Dendritic cell treated with granulocyte-macrophage colony-stimulating factor and Interleukin-4, amounts not matched to agents 40 ng/mL and 50 ng/mL, for 4 days (primary cell): ENCODE measurements around the gene SMYD4.
A peak's percentile ranks its signal among the peaks of the same experiment; 100 is the strongest.
"Not testable (repeated sequence)": the region's sequence is repeated elsewhere in the genome, so short reads cannot be mapped to it uniquely, and the experiment has no call there.

Experiments
- H3K27ac Mint-ChIP-seq: one replicate; pipeline ENCODE4 v1.8.0; 2022; ENCODE audit warnings: mild to moderate bottlenecking, mixed read lengths
- H3K27me3 Mint-ChIP-seq: one replicate; pipeline ENCODE4 v1.8.0; 2022; ENCODE audit warnings: mild to moderate bottlenecking, mixed read lengths
- H3K36me3 Mint-ChIP-seq: one replicate; pipeline ENCODE4 v1.8.0; 2022; ENCODE audit warnings: low read depth, mixed read lengths
- H3K4me1 Mint-ChIP-seq: one replicate; pipeline ENCODE4 v1.8.0; 2022; ENCODE audit warnings: low read depth, mixed read lengths
- H3K4me3 Mint-ChIP-seq: one replicate; pipeline ENCODE4 v1.8.0; 2022; ENCODE audit warnings: mild to moderate bottlenecking, moderate library complexity, mixed read lengths
- H3K9me3 Mint-ChIP-seq: one replicate; pipeline ENCODE4 v1.8.0; 2022; ENCODE audit warnings: mixed read lengths
- intact Hi-C: fragments of 100-400 bp; cut with micrococcal nuclease; formaldehyde crosslinking; loops from one replicate; pipeline ENCODE4 v1.15.0; 2022

Gene SMYD4

DNA sequence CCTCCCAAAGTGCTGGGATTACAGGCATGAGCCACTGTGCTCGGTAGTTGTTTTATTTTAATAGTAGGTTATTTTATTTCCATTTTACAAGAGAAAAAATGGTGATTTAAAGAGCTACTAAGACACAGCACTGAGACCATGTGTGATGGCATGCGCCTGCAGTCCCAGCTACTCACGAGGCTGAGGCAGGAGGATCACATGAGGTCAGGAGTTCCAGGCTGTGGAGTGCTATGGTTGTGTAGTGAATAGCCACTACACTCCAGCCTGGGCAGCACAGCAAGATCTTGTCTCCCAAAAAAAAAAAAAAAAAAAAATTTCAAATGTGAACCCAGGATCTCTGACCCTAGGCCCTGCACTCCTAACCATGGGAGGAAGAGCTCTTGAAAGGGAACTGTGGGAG, 64.1 kb downstream of the SMYD4 start:
- intact Hi-C loops: no loop called here
- Mint-ChIP-seq H3K4me3 (no peak overlapping the region), H3K9me3 (no peaks in the 10 kb centered on the region), H3K36me3 (no peaks in the 10 kb centered on the region), H3K27ac (peak overlapping the region; percentile 97), H3K4me1 (peaks cover 58% of the 10 kb centered on the region), H3K27me3 (peaks cover 2% of the 10 kb centered on the region)

DNA sequence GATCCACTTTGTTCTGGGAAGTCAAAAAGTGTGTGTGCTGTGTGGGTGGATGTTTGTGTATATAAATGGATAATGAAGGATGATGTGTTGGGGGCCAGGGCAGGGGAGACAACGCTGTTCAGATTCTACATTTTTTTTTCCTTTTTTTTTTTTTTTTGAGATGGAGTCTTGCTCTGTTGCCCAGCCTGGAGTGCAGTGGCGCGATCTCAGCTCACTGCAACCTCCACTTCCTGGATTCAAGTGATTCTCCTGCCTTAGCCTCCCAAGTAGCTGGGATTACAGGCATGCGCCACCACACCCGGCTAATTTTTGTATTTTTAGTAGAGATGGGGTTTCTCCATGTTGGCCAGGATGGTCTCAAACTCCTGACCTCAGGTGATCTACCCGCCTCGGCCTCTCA, 65.0 kb downstream of the SMYD4 start:
- not testable (repeated sequence) for H3K36me3 Mint-ChIP-seq, H3K27me3 Mint-ChIP-seq, H3K9me3 Mint-ChIP-seq
- intact Hi-C loops: loop anchor here (5.0 kb wide), 1 partner anchor 37 kb away; no protein-coding TSS in a partner anchor
- H3K4me3 Mint-ChIP-seq: peak overlapping the region; percentile 46
- H3K4me1 Mint-ChIP-seq: peaks cover 57% of the 10 kb centered on the region
- H3K27ac Mint-ChIP-seq: peak overlapping the region; percentile 97

DNA sequence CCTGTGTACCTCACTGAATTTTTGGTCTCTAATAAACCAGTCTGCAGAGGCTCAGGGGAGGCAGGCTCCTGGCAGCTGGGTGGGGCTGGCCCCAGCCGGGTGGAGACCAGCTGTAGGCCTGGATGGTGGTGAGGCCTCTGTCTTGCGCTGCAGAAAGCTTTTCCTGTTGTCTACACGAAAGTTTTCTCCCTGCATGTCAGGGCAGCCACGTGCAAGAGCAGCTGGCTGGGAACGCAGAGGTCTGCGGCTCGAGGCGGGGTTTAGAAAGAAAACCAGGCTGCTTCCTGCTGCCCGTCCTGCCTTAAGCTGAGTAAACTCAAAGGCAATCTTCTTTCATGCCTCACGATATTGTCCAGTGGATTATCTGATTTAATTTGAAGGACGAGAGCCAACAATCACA, 65.4 kb downstream of the SMYD4 start:
- intact Hi-C loops: loop anchor here (5.0 kb wide), 1 partner anchor 37 kb away; no protein-coding TSS in a partner anchor

DNA sequence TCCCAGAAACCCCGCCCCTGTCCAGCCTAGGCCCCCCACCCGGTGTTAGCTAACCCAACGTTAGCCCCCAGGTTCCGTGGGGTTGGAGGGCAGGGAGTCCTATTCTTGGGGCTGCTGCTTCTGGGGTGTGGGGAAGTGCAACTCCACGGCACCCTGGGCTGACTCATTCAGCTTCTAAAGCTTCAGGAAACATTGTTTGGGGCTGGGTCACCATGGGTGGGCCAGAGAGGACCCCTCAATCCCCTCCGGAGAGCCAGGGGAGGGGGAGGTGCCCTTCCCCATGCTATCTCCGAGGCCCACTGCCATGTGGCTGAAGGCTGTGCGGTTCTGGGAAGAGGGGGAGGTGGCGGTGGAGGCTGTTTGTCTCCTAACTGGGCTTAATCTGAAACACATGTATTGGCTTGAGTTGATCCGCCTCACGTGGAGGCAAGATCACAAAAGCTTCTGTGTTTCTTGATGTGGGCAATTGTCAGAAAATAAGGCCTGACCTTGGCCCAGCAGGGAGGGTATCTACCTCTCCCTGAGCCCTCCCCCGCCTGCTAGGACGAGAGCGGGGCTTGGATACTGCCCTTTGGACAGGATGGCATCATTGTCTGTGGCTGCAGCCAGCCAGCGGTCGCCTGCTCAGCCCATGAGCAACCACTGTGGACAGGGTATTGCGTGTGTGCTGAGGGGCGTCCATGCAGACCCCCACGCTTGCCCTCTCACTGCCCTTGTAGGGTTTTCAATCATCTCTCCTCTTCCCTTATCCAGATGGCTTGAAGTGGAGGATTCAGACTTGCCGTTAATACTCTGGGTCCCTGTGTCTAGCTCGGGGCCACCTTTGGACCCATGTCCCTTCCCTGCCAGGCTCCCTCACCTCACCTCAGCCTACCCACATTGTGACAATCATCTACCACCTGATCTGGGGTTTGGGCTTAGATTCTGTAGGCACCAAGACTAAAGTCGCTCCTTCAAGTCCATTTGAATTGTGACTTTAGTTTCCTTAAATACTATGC, 66.5 kb downstream of the SMYD4 start:
- H3K27ac Mint-ChIP-seq: peak overlapping the region; percentile 97
- H3K9me3 Mint-ChIP-seq: no peaks in the 10 kb centered on the region
- H3K4me1 Mint-ChIP-seq: peaks cover 65% of the 10 kb centered on the region
- H3K27me3 Mint-ChIP-seq: peaks cover 2% of the 10 kb centered on the region
- no peaks in the 10 kb centered on the region for H3K36me3 Mint-ChIP-seq
- H3K4me3 Mint-ChIP-seq: peak overlapping the region; percentile 46
- intact Hi-C loops: loop anchor here (5.0 kb wide), 1 partner anchor 36 kb away; no protein-coding TSS in a partner anchor

More for the DNA sequence above, 65.4 kb downstream of the SMYD4 start:
- peak overlapping the region; percentile 46 for H3K4me3 Mint-ChIP-seq
- H3K9me3 Mint-ChIP-seq: no peaks in the 10 kb centered on the region
- peak overlapping the region; percentile 97 for H3K27ac Mint-ChIP-seq
- H3K4me1 Mint-ChIP-seq: peaks cover 55% of the 10 kb centered on the region
- H3K27me3 Mint-ChIP-seq: peaks cover 2% of the 10 kb centered on the region
- H3K36me3 Mint-ChIP-seq: no peaks in the 10 kb centered on the region

DNA sequence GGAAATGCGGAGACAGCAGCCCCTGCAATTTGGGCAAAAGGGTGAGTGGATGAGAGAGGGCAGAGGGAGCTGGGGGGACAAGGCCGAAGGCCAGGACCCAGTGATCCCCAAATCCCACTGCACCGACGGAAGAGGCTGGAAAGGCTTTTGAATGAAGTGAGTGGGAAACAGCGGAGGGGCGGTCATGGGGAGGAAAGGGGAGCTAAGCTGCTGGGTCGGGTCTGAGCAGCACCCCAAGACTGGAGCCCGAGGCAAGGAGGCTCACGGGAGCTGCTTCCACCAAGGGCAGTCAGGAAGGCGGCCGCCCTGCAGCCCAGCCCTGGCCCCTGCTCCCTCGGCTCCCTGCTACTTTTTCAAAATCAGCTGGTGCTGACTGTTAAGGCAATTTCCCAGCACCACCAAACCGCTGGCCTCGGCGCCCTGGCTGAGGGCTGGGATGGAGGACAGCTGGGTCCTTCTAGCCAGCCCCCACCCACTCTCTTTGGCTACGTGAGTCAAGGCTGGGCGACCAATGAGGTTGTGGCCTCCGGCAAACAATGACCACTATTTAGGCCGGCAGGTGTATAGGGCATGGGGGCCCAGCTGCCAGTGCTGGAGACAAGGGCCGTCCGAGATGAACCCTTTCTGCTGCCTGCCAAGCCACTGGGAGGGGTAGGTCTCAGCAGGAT, 67.3 kb downstream of the SMYD4 start:
- Mint-ChIP-seq H3K4me3 (peak overlapping the region; percentile 54), H3K9me3 (no peaks in the 10 kb centered on the region), H3K36me3 (no peaks in the 10 kb centered on the region), H3K27me3 (peaks cover 2% of the 10 kb centered on the region), H3K27ac (peak overlapping the region; percentile 97), H3K4me1 (peaks cover 69% of the 10 kb centered on the region)
- intact Hi-C loops: loop anchor here (5.0 kb wide), 1 partner anchor 35 kb away; no protein-coding TSS in a partner anchor

DNA sequence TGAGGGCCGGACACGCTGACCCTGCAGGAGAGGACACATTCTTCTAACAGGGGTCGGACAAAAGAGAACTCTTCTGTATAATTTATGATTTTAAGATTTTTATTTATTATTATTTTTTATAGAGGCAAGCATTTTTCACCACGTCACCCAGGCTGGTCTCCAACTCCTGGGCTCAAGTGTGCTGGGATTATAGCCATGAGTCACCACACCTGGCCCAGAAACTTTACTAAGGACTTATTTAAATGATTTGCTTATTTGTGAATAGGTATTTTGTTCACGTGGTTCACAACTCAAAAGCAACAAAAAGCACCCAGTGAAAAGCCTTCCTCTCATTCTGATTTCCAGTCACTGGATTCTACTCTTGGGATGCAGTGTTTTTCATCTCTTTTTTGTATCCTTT, 70.2 kb downstream of the SMYD4 start:
- H3K27me3 Mint-ChIP-seq: peaks cover 5% of the 10 kb centered on the region
- no peak overlapping the region for H3K4me3 Mint-ChIP-seq
- peak overlapping the region; percentile 85 for H3K27ac Mint-ChIP-seq
- peaks cover 88% of the 10 kb centered on the region for H3K4me1 Mint-ChIP-seq
- no peaks in the 10 kb centered on the region for H3K36me3 Mint-ChIP-seq
- H3K9me3 Mint-ChIP-seq: no peaks in the 10 kb centered on the region
- intact Hi-C loops: no loop called here

DNA sequence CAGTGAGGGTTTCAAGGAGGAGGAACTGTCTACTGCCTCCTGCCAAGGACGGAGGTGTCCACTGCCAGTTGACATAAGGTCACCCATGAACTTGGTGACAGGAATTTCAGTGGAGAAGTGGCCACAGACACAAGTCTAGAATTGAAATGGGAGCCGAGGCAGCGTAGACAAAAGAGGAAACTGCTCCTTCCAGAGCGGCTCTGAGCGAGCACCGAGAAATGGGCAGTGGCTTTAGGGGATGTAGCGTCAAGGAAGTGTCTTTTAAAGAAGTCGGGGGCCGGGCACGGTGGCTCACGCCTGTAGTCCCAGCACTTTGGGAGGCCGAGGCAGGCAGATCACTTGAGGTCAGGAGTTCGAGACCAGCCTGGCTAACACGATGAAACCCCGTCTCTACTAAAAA, 70.9 kb downstream of the SMYD4 start:
- Mint-ChIP-seq H3K27me3 (peaks cover 5% of the 10 kb centered on the region), H3K27ac (peak overlapping the region; percentile 85), H3K9me3 (no peaks in the 10 kb centered on the region)

DNA sequence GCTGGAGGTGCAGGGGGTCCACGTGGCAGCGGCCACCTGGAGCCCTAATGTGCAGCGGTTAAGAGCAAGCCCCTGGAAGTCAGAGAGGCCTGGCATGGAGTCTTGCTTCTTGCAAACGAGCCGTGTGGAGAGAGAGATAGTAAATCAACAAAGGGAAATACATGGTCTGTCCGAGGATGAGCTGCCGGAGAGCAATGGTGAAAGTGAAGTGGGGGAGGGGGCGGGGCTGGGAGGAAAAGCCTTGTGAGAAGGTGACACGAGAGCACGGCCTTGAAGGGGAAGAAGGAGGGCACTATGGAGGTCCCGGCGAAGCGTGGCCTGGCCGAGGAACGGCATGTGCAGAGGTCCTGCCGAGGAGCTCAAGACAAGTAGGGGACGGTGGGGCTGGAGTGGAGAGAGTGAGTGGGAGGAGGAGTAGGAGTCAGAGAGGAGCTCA, 73.9 kb downstream of the SMYD4 start:
- intact Hi-C loops: no loop called here
- Mint-ChIP-seq H3K36me3 (no peaks in the 10 kb centered on the region), H3K27me3 (peaks cover 3% of the 10 kb centered on the region), H3K4me1 (peaks cover 87% of the 10 kb centered on the region), H3K9me3 (no peaks in the 10 kb centered on the region), H3K4me3 (no peak overlapping the region), H3K27ac (peak overlapping the region; percentile 98)

More for the DNA sequence above, 70.9 kb downstream of the SMYD4 start:
- intact Hi-C loops: no loop called here
- Mint-ChIP-seq H3K4me3 (no peak overlapping the region), H3K4me1 (peaks cover 88% of the 10 kb centered on the region), H3K36me3 (no peaks in the 10 kb centered on the region)

DNA sequence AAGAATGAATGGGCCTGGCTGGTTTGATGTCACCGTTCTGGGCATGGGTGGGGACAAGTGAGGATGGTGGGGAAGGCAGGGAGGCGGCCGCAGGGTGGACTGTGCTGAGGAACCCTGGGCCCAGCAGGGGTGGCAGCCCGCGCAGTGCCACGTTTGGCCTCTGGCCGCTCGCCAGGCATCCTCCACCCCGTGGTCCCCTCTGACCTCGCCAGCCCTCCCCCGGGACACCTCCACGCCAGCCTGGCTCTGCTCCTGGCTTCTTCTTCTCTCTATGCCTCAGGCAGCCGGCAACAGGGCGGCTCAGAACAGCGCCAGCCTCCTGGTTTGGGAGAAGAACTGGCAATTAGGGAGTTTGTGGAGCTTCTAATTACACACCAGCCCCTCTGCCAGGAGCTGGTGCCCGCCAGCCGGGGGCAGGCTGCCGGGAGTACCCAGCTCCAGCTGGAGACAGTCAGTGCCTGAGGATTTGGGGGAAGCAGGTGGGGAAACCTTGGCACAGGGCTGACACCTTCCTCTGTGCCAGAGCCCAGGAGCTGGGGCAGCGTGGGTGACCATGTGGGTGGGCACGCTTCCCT, 74.4 kb downstream of the SMYD4 start:
- Mint-ChIP-seq H3K27me3 (peaks cover 3% of the 10 kb centered on the region), H3K4me1 (peaks cover 91% of the 10 kb centered on the region), H3K27ac (peak overlapping the region; percentile 98), H3K4me3 (no peak overlapping the region), H3K9me3 (no peaks in the 10 kb centered on the region), H3K36me3 (no peaks in the 10 kb centered on the region)
- intact Hi-C loops: no loop called here

DNA sequence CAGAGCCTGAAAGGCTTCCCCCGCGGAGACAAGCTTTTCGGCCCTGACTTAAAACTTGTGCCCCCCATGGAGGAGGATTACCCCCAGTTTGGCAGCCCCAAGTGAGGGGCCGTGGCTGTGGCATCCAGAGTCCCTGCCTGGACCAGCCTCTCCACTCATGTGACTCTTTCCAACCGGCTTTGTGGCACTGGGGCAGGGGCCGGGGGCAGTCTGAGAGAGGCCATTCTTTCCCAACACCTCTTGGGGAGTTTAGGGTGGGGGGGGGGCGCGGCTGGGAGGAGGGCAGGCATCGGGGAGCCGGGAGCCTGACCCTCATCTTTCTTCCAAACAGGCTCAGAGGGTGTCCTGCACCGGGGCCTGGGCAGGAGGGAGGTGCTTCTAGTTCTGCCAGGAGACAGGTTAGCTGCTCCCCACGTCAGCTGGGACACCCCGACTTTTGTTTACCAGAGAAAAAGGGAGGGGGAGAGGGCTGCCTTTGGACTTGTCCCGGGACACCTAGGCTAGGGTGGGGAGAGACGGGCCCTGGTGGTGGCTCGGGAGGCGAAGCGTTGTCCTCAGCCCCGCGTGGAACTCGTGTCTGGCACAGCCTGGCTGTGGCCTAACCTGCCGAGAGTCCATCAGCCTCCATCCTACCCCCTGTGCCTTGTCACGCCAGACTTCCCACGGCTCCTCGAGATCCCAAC, 75.1 kb downstream of the SMYD4 start:
- peak overlapping the region; percentile 55 for H3K4me3 Mint-ChIP-seq
- intact Hi-C loops: no loop called here
- H3K27me3 Mint-ChIP-seq: peaks cover 3% of the 10 kb centered on the region
- peaks cover 90% of the 10 kb centered on the region for H3K4me1 Mint-ChIP-seq
- H3K9me3 Mint-ChIP-seq: no peaks in the 10 kb centered on the region
- peak overlapping the region; percentile 98 for H3K27ac Mint-ChIP-seq
- H3K36me3 Mint-ChIP-seq: no peaks in the 10 kb centered on the region

DNA sequence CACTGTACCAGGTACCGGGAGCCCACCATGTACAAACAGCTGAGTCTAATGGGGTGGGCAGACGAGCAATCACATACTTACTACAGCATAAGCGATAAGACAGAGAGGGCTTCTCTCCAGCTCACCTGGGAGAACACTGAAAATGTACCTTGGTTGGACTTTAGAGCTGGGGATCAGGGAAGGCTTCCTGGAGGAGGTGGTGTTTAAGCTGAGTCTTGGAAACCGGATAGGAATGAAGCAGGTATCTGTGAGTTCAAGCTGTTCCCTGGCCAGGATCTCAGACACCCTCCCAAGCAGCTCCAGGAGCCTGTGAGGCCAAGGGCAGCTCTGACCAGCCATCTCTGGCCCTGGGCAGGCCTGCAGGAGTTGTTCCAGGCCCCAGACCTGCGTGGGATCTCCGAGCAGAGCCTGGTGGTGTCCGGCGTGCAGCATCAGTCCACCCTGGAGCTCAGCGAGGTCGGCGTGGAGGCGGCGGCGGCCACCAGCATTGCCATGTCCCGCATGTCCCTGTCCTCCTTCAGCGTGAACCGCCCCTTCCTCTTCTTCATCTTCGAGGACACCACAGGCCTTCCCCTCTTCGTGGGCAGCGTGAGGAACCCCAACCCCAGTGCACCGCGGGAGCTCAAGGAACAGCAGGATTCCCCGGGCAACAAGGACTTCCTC, 75.8 kb downstream of the SMYD4 start:
- intact Hi-C loops: no loop called here
- H3K4me1 Mint-ChIP-seq: peaks cover 93% of the 10 kb centered on the region
- H3K9me3 Mint-ChIP-seq: no peaks in the 10 kb centered on the region
- H3K4me3 Mint-ChIP-seq: peak overlapping the region; percentile 55
- peak overlapping the region; percentile 98 for H3K27ac Mint-ChIP-seq
- H3K36me3 Mint-ChIP-seq: peaks cover 3% of the 10 kb centered on the region
- H3K27me3 Mint-ChIP-seq: peaks cover 3% of the 10 kb centered on the region

DNA sequence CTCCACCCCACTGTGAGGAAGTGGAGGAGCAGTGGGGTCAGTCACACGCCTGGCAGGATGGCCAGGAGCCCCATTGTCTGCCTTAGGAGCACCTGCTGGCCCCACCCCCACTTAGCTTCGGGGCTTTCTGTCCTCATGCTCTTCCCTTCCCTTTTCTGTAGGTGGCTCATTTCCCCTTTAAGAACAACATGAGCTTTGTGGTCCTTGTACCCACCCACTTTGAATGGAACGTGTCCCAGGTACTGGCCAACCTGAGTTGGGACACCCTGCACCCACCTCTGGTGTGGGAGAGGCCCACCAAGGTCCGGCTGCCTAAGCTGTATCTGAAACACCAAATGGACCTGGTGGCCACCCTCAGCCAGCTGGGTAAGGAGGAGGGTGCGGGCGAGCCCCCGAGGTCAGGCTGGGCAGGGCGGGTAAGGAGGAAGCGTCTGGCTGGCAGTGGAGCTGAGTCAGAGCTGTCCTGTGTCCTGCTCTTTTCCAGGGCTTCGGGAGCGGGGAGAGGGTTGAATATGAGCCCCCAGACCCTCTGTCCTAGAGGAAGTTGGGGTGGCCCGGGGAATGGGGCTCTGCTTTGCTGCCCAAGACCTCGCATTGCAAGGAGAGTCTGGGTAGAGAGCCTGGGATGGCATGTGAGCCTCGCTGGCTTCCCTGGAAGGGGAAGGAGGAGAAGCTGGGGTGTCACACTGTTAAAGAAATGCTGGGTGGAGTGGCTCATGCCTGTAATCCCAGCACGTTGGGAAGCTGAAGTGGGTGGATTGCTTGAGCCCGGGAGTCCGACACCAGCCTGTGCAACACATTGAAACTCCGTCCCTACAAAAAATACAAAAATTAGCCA, 77.1 kb downstream of the SMYD4 start:
- Mint-ChIP-seq H3K9me3 (no peaks in the 10 kb centered on the region), H3K4me3 (peak overlapping the region; percentile 76), H3K27ac (peak overlapping the region; percentile 98), H3K27me3 (peaks cover 3% of the 10 kb centered on the region), H3K4me1 (peaks cover 89% of the 10 kb centered on the region), H3K36me3 (peaks cover 16% of the 10 kb centered on the region)
- intact Hi-C loops: no loop called here
